Suprapubic skin (tissue), 4 donors: ENCODE results near the gene CREB1. TPM values are rescaled to one million over a fixed set of nuclear protein-coding genes. Genes with fewer than 3 reads are reported as not detected.

ENCODE experiments used
- DNase-seq, 2 donors: peaks; one replicate each; pipeline ENCODE4 v3.0.0-alpha.2; 2019; ENCODE audit warnings: low spot score in 2 of 2
- H3K27ac ChIP-seq: fragments of 200-600 bp; sonication (generic); one replicate; pipeline ENCODE4 v1.5.1; 2019
- H3K27me3 ChIP-seq: fragments of 200-600 bp; sonication (generic); one replicate; pipeline ENCODE4 v1.5.1; 2019
- H3K36me3 ChIP-seq: fragments of 200-600 bp; sonication (generic); one replicate; pipeline ENCODE4 v1.5.1; 2019
- H3K4me1 ChIP-seq: fragments of 200-600 bp; sonication (generic); one replicate; pipeline ENCODE4 v1.5.1; 2019
- H3K4me3 ChIP-seq: fragments of 200-600 bp; sonication (generic); one replicate; pipeline ENCODE4 v1.5.1; 2019; ENCODE audit warnings: mild to moderate bottlenecking
- H3K9me3 ChIP-seq: fragments of 200-600 bp; sonication (generic); one replicate; pipeline ENCODE4 v1.5.1; 2019
- CTCF ChIP-seq, 2 donors: fragments of 200-600 bp in 1 of 2; fragments of 450-650 bp in 1 of 2; sonication (generic) in 1 of 2; IDR thresholded peaks; one replicate each; pipeline ENCODE4 v1.5.1; 2016 to 2019; ENCODE audit warnings: antibody characterized with exemption in 2 of 2, mild to moderate bottlenecking in 1 of 2, moderate library complexity in 1 of 2
- EP300 ChIP-seq: sonication (generic); formaldehyde crosslinking; IDR thresholded peaks from one replicate; pipeline ENCODE4 v1.6.1; 2017; ENCODE audit warnings: antibody characterized with exemption
- POLR2A ChIP-seq, 2 donors: fragments of 450-650 bp; IDR thresholded peaks; one replicate each; pipeline ENCODE4 v1.6.1; 2017; ENCODE audit warnings: antibody characterized with exemption in 2 of 2, mild to moderate bottlenecking in 2 of 2, moderate library complexity in 2 of 2
- POLR2AphosphoS5 ChIP-seq, 3 donors: sonication (generic); formaldehyde crosslinking; IDR thresholded peaks; one replicate each; pipeline ENCODE4 v1.6.1; 2017; ENCODE audit warnings: antibody characterized with exemption in 3 of 3
- WGBS: methylation state at CpG from one replicate; pipeline ENCODE4 v1.1.5; 2018; 5-methylcytosine and 5-hydroxymethylcytosine counted together
- total RNA-seq, 4 donors: library from RNA; depleted of rRNA; stranded (reverse); fragments of >200 nt; gene quantifications; one replicate each; pipeline ENCODE4 v1.1.0, GENCODE V29; 2016

The CREB1 gene
- total RNA-seq, 4 donors from 2014 or later = 33.3 to 90.4 (median 55.1) TPM

GRCh38 chr2:207483477-207483876 is 46.3 kb upstream of the CREB1 start:
- H3K27me3 ChIP-seq = no peaks in the 10 kb centered on the region
- H3K9me3 ChIP-seq = no peaks in the 10 kb centered on the region
- TF ChIP-seq EP300 (no peak), POLR2A (IDR thresholded peaks at IDR 0.05) (no peak), POLR2AphosphoS5 (IDR thresholded peaks at IDR 0.05) (no peak), CTCF (IDR thresholded peaks at IDR 0.05) (no peak)
- H3K36me3 ChIP-seq = no peaks in the 10 kb centered on the region
- peaks cover 4% of the 10 kb centered on the region for H3K4me1 ChIP-seq
- WGBS = 84% methylated on average over 4 of the region's 4 CpGs
- no peak overlapping the region for H3K27ac ChIP-seq
- H3K4me3 ChIP-seq = no peak overlapping the region
- DNase-seq = no peak

- DNase-seq = no peak
- no peaks in the 10 kb centered on the region for H3K9me3 ChIP-seq
- TF ChIP-seq CTCF (IDR thresholded peaks at IDR 0.05) = no peak
- TF ChIP-seq EP300 = no peak
- no peak for TF ChIP-seq POLR2AphosphoS5 (IDR thresholded peaks at IDR 0.05)
- no peak for TF ChIP-seq POLR2A (IDR thresholded peaks at IDR 0.05)
- no peak overlapping the region for H3K4me3 ChIP-seq
- no peaks in the 10 kb centered on the region for H3K36me3 ChIP-seq
- peaks cover 4% of the 10 kb centered on the region for H3K4me1 ChIP-seq
- no peak overlapping the region for H3K27ac ChIP-seq
- 85% methylated on average over 10 of the region's 10 CpGs for WGBS
- no peaks in the 10 kb centered on the region for H3K27me3 ChIP-seq
Observed at GRCh38 chr2:207484444-207485391, 45.0 kb upstream of the CREB1 start.

- no peaks in the 10 kb centered on the region for H3K36me3 ChIP-seq
- DNase-seq = no peak
- H3K9me3 ChIP-seq = no peaks in the 10 kb centered on the region
- no peaks in the 10 kb centered on the region for H3K4me1 ChIP-seq
- 53% methylated on average over 5 of the region's 5 CpGs for WGBS
- H3K4me3 ChIP-seq = no peak overlapping the region
- no peak for TF ChIP-seq POLR2A (IDR thresholded peaks at IDR 0.05)
- TF ChIP-seq POLR2AphosphoS5 (IDR thresholded peaks at IDR 0.05) = no peak
- TF ChIP-seq EP300 = no peak
- H3K27me3 ChIP-seq = no peaks in the 10 kb centered on the region
- H3K27ac ChIP-seq = no peak overlapping the region
Observed at GRCh38 chr2:207487650-207488311, 42.0 kb upstream of the CREB1 start.

- no peak for TF ChIP-seq CTCF (IDR thresholded peaks at IDR 0.05)
- TF ChIP-seq POLR2A (IDR thresholded peaks at IDR 0.05) = no peak
- TF ChIP-seq EP300 = no peak
- TF ChIP-seq POLR2AphosphoS5 (IDR thresholded peaks at IDR 0.05) = no peak
- Histone ChIP-seq H3K27ac (no peak overlapping the region), H3K4me3 (no peak overlapping the region), H3K9me3 (no peaks in the 10 kb centered on the region), H3K36me3 (no peaks in the 10 kb centered on the region), H3K4me1 (no peaks in the 10 kb centered on the region), H3K27me3 (no peaks in the 10 kb centered on the region)
- DNase-seq = no peak
- 100% methylated on average over 4 of the region's 4 CpGs for WGBS
Observed at GRCh38 chr2:207489251-207489650, 40.5 kb upstream of the CREB1 start.

GRCh38 chr2:207490441-207490840 is 39.3 kb upstream of the CREB1 start:
- Histone ChIP-seq H3K9me3 (no peaks in the 10 kb centered on the region), H3K27ac (no peak overlapping the region), H3K4me1 (no peaks in the 10 kb centered on the region), H3K36me3 (no peaks in the 10 kb centered on the region), H3K27me3 (no peaks in the 10 kb centered on the region), H3K4me3 (no peak overlapping the region)
- 91% methylated on average over 3 of the region's 3 CpGs for WGBS
- no peak for DNase-seq
- no peak for TF ChIP-seq EP300
- no peak for TF ChIP-seq POLR2AphosphoS5 (IDR thresholded peaks at IDR 0.05)

GRCh38 chr2:207491086-207491485 is 38.7 kb upstream of the CREB1 start:
- 83% methylated on average over 2 of the region's 2 CpGs for WGBS
- Histone ChIP-seq H3K9me3 (no peaks in the 10 kb centered on the region), H3K4me1 (no peaks in the 10 kb centered on the region), H3K4me3 (no peak overlapping the region), H3K27me3 (no peaks in the 10 kb centered on the region), H3K27ac (no peak overlapping the region), H3K36me3 (no peaks in the 10 kb centered on the region)
- TF ChIP-seq POLR2AphosphoS5 (IDR thresholded peaks at IDR 0.05) (no peak), EP300 (no peak), POLR2A (IDR thresholded peaks at IDR 0.05) (no peak), CTCF (IDR thresholded peaks at IDR 0.05) (no peak)
- DNase-seq = no peak
